Gastrocnemius medialis (tissue), 4 donors: ENCODE measurements around the gene SMLR1. TPM values are rescaled to one million over a fixed set of nuclear protein-coding genes. Genes with fewer than 3 reads are reported as not detected.

Source experiments
- ATAC-seq, 2 donors: fragments of 150-250 bp; one replicate each; pipeline ENCODE4 v1.9.1; 2016
- DNase-seq, 2 donors: peaks; one replicate each; pipeline ENCODE4 v3.0.0-alpha.2; 2019
- H3K27ac ChIP-seq, 4 donors: fragments of 200-600 bp; sonication (generic); 1 replicate in 1 of 4; 2 replicates in 3 of 4; pipeline ENCODE4 v1.5.1; 2016 to 2018; ENCODE audit warnings: mild to moderate bottlenecking in 2 of 4, moderate library complexity in 1 of 4
- H3K27me3 ChIP-seq, 3 donors: fragments of 200-600 bp; sonication (generic) in 2 of 3; 1 replicate in 1 of 3; 2 replicates in 2 of 3; pipeline versions ENCODE4 v1.5.1 to v1.6.0; 2016 to 2019; ENCODE audit warnings: mild to moderate bottlenecking in 1 of 3, moderate library complexity in 1 of 3
- H3K36me3 ChIP-seq, 2 donors: fragments of 200-600 bp; sonication (generic) in 1 of 2; one replicate each; pipeline ENCODE4 v1.5.1; 2017 to 2018
- H3K4me1 ChIP-seq, 2 donors: fragments of 200-600 bp; sonication (generic) in 1 of 2; one replicate each; pipeline ENCODE4 v1.5.1; 2016 to 2017; ENCODE audit warnings: mild to moderate bottlenecking in 2 of 2
- H3K4me3 ChIP-seq, 4 donors: fragments of 200-600 bp; sonication (generic) in 3 of 4; 1 replicate in 1 of 4; 2 replicates in 3 of 4; pipeline ENCODE4 v1.5.1; 2016 to 2019; ENCODE audit warnings: mild to moderate bottlenecking in 2 of 4
- H3K9me3 ChIP-seq, 3 donors: fragments of 200-600 bp; sonication (generic) in 2 of 3; 1 replicate in 1 of 3; 2 replicates in 2 of 3; pipeline ENCODE4 v1.5.1; 2016 to 2019
- POLR2A ChIP-seq, 2 donors: fragments of 450-650 bp; IDR thresholded peaks; one replicate each; pipeline ENCODE4 v1.6.1; 2017; ENCODE audit warnings: antibody characterized with exemption in 2 of 2, mild to moderate bottlenecking in 2 of 2, moderate library complexity in 2 of 2
- in situ Hi-C, 4 donors: fragments of 200-750 bp; cut with MboI; loops; one replicate each; pipeline versions ENCODE4 v1.15.0 to v1.8.0; 2017; ENCODE audit warnings: low sequenced_read_pairs in 4 of 4
- intact Hi-C: fragments of 100-400 bp; cut with DNase I; formaldehyde crosslinking; loops from one replicate; pipeline ENCODE4 v1.15.1; 2023; ENCODE audit warnings: low total_unique reads
- total RNA-seq, 4 donors: library from RNA; depleted of rRNA; stranded (reverse); fragments of >200 nt; gene quantifications; one replicate each; pipeline versions ENCODE4 v1.1.0 to v1.2.3, GENCODE V29; 2016
- TF ChIP-seq, protein P1 (sequence below), 5 experiments: fragments of 450-650 bp in 3 of 5; fragments of 200-600 bp in 2 of 5; sonication (generic) in 2 of 5; IDR thresholded peaks in 4 of 5; conservative IDR thresholded peaks in 1 of 5; 1 replicate in 4 of 5; 2 replicates in 1 of 5; pipeline ENCODE4 v1.5.1; 2016 to 2019; ENCODE audit warnings: antibody characterized with exemption in 5 of 5, mild to moderate bottlenecking in 3 of 5, moderate library complexity in 3 of 5

Gene SMLR1
- total RNA-seq, 4 donors from 2014 or later: not detected

DNA sequence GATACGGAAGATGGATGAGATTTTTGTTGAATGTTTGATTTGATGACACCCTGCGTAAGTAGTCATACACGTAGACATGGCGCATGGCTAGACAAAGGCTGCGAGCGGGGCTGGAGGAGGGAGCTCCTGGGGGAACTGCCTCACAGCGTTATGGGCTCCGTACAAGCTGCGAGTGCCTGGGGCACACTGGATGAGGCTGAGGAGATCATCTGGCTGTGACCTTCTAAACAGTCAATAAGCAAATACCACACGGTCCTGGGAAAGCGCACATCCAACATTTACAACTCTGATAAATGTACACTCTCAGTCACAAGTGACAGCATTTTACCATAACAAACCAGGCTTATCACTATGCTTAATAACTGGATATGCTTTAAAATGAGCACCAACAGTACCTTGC, 37.1 kb downstream of the SMLR1 start:
- ATAC-seq (no peak), DNase-seq (no peak)
- Histone ChIP-seq H3K27me3 (no peaks in the 10 kb centered on the region), H3K27ac (no peak overlapping the region), H3K4me3 (no peak overlapping the region), H3K36me3 (peaks cover 0 to 4% of the 10 kb centered on the region in 2 donors), H3K9me3 (no peaks in the 10 kb centered on the region), H3K4me1 (no peaks in the 10 kb centered on the region)
- TF ChIP-seq, protein P1, sequence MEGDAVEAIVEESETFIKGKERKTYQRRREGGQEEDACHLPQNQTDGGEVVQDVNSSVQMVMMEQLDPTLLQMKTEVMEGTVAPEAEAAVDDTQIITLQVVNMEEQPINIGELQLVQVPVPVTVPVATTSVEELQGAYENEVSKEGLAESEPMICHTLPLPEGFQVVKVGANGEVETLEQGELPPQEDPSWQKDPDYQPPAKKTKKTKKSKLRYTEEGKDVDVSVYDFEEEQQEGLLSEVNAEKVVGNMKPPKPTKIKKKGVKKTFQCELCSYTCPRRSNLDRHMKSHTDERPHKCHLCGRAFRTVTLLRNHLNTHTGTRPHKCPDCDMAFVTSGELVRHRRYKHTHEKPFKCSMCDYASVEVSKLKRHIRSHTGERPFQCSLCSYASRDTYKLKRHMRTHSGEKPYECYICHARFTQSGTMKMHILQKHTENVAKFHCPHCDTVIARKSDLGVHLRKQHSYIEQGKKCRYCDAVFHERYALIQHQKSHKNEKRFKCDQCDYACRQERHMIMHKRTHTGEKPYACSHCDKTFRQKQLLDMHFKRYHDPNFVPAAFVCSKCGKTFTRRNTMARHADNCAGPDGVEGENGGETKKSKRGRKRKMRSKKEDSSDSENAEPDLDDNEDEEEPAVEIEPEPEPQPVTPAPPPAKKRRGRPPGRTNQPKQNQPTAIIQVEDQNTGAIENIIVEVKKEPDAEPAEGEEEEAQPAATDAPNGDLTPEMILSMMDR (IDR thresholded peaks at IDR 0.05 in 4 of 5, conservative IDR thresholded peaks at IDR 0.05 in 1 of 5): no peak
- TF ChIP-seq POLR2A (IDR thresholded peaks at IDR 0.05): no peak
- intact Hi-C loops: no loop called here
- in situ Hi-C loops: loop anchor here in 2 of 4 donors (25.0 kb wide), 1 partner anchor 552 kb away; no protein-coding TSS in a partner anchor

DNA sequence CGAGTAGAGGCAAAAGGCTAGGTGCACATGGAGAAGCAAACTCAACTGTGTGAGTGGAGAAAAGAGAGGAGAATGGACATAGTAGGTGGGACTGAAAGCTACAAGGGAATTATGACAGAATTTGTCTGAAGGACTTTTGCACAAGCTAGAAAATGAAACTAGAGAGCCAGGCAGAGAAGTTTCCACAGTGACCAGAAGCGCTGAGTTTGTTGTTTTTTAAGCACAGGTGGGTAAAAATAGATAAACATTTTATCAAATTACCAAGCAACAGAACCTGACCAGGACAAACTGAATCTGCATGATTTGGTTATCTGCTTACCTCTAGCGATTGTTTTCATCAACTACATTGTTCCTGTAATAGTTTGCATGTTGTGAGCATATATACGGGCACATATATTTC, 38.6 kb downstream of the SMLR1 start:
- ATAC-seq: no peak
- Histone ChIP-seq H3K36me3 (peaks cover 0 to 4% of the 10 kb centered on the region in 2 donors), H3K27ac (no peak overlapping the region), H3K27me3 (no peaks in the 10 kb centered on the region), H3K4me3 (no peak overlapping the region), H3K9me3 (no peaks in the 10 kb centered on the region), H3K4me1 (no peaks in the 10 kb centered on the region)
- in situ Hi-C loops (loop anchor here in 2 of 4 donors (25.0 kb wide), 1 partner anchor 553 kb away; no protein-coding TSS in a partner anchor), intact Hi-C loops (no loop called here)
- DNase-seq: no peak
- TF ChIP-seq, protein P1 (IDR thresholded peaks at IDR 0.05 in 4 of 5, conservative IDR thresholded peaks at IDR 0.05 in 1 of 5): no peak
- no peak for TF ChIP-seq POLR2A (IDR thresholded peaks at IDR 0.05)

DNA sequence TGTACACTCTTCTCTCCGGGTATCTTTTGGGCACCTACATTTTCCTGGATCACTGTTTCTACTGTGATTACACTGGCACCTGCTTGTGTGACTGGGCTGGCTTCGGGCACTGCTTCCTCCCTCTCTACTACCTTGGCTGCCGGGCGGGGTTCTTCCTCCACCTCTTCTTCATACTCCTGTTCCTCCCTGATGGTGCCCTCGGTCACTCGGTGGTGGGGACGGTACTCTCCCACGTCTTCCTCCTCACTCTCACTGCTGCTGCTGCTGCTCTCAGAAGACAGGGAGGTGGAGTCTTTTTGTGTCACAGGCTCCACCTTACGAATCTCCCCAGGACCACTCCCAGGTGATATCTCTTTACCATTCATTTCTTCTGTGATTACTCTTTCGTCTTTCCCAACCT, 42.5 kb downstream of the SMLR1 start:
- TF ChIP-seq, protein P1 (IDR thresholded peaks at IDR 0.05 in 4 of 5, conservative IDR thresholded peaks at IDR 0.05 in 1 of 5): no peak
- no peak for TF ChIP-seq POLR2A (IDR thresholded peaks at IDR 0.05)
- intact Hi-C loops (no loop called here), in situ Hi-C loops (loop anchor here (10.0 to 25.0 kb wide), 2 partner anchors 545 to 557 kb away; no protein-coding TSS in a partner anchor)
- peaks cover 0 to 3% of the 10 kb centered on the region in 2 donors for H3K36me3 ChIP-seq
- ATAC-seq (no peak), DNase-seq (no peak)
- no peak overlapping the region for H3K27ac ChIP-seq
- H3K9me3 ChIP-seq: no peaks in the 10 kb centered on the region
- no peaks in the 10 kb centered on the region for H3K27me3 ChIP-seq
- H3K4me3 ChIP-seq: no peak overlapping the region
- H3K4me1 ChIP-seq: no peaks in the 10 kb centered on the region

DNA sequence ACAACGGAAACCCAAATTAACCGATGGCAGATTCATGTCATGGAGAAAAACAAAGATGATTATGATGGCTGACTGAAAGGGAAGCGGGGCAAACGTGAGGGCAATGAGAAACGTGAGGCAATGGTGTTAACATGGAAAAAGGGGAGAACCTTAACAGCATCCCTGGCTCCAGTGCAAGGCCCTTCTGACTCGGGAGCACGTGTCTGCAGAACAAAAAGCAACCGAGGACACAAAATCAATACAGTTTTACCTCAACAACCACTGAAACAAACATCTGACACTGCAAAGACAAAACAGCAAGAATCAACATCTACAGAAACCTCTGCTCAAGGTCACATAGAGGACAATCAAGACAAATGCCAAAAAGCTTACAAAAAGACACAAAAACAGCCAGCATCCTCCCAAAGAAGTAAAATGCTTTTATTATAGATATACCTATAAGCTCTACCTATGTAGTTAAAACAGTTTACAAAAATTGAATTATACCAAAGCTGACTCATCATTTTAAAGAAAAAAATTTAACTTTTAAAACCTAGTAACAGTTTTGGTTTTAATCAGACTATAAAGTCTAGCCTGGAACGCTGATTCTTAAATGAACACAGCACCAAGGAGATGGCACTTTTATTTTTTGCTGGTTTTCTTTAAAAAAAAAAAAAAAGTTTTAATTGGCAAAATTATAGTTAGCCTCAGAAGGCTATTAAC, 43.1 kb downstream of the SMLR1 start:
- no peak for ATAC-seq
- TF ChIP-seq POLR2A (IDR thresholded peaks at IDR 0.05): no peak
- TF ChIP-seq, protein P1 (IDR thresholded peaks at IDR 0.05 in 4 of 5, conservative IDR thresholded peaks at IDR 0.05 in 1 of 5): no peak
- intact Hi-C loops: no loop called here

More for the DNA sequence above, 43.1 kb downstream of the SMLR1 start:
- DNase-seq: no peak
- no peaks in the 10 kb centered on the region for H3K4me1 ChIP-seq
- H3K27ac ChIP-seq: no peak overlapping the region
- no peak overlapping the region for H3K4me3 ChIP-seq
- H3K9me3 ChIP-seq: no peaks in the 10 kb centered on the region
- in situ Hi-C loops: loop anchor here (10.0 to 25.0 kb wide), 2 partner anchors 546 to 558 kb away; no protein-coding TSS in a partner anchor
- H3K27me3 ChIP-seq: no peaks in the 10 kb centered on the region
- H3K36me3 ChIP-seq: no peaks in the 10 kb centered on the region
